Measurements from ENCODE around the gene PCARE. TPM values are rescaled to one million over a fixed set of nuclear protein-coding genes. Genes with fewer than 3 reads are reported as not detected.
A peak's percentile ranks its signal among the peaks of the same experiment; 100 is the strongest.

The PCARE gene
- total and polyA plus RNA-seq, 4 donors = 0.01 to 0.09 (median 0.04) TPM; not detected in 1

GRCh38 chr2:29119211-29119610 lies 44.9 kb upstream of the PCARE start:
- Histone ChIP-seq H3K27ac (ENCODE audit: low read depth in 1 of 2, low read length in 1 of 2) (no peak overlapping the region), H3K9ac (ENCODE audit: insufficient read depth in 1 of 2, low read length in 2 of 2) (no peak overlapping the region), H3K9me3 (ENCODE audit: control insufficient read depth in 4 of 4, insufficient read depth in 3 of 4, low read length in 3 of 4) (no peaks in the 10 kb centered on the region), H3K27me3 (ENCODE audit: control insufficient read depth in 3 of 3, insufficient read depth in 3 of 3, low read length in 2 of 3) (peaks cover 0 to 8% (median 0%) of the 10 kb centered on the region in 3 donors), H3K4me1 (ENCODE audit: control insufficient read depth in 5 of 5, insufficient read depth in 5 of 5, low read length in 5 of 5) (peaks cover 0 to 16% (median 7%) of the 10 kb centered on the region in 5 donors), H3K36me3 (ENCODE audit: control insufficient read depth in 4 of 4, insufficient read depth in 4 of 4, low read length in 4 of 4) (peaks cover 0 to 4% (median 0%) of the 10 kb centered on the region in 4 donors), H3K4me3 (no peak overlapping the region)
- TF ChIP-seq, protein P1, sequence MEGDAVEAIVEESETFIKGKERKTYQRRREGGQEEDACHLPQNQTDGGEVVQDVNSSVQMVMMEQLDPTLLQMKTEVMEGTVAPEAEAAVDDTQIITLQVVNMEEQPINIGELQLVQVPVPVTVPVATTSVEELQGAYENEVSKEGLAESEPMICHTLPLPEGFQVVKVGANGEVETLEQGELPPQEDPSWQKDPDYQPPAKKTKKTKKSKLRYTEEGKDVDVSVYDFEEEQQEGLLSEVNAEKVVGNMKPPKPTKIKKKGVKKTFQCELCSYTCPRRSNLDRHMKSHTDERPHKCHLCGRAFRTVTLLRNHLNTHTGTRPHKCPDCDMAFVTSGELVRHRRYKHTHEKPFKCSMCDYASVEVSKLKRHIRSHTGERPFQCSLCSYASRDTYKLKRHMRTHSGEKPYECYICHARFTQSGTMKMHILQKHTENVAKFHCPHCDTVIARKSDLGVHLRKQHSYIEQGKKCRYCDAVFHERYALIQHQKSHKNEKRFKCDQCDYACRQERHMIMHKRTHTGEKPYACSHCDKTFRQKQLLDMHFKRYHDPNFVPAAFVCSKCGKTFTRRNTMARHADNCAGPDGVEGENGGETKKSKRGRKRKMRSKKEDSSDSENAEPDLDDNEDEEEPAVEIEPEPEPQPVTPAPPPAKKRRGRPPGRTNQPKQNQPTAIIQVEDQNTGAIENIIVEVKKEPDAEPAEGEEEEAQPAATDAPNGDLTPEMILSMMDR (IDR thresholded peaks at IDR 0.05; ENCODE audit: control extremely low read depth, extremely low read depth) = no peak
- WGBS, 2 donors = 46 to 56% methylated on average over 4 of the region's 4 CpGs
- DNase-seq (no peak), ATAC-seq (ENCODE audit: insufficient read depth, low FRiP score) (no peak)

DNA sequence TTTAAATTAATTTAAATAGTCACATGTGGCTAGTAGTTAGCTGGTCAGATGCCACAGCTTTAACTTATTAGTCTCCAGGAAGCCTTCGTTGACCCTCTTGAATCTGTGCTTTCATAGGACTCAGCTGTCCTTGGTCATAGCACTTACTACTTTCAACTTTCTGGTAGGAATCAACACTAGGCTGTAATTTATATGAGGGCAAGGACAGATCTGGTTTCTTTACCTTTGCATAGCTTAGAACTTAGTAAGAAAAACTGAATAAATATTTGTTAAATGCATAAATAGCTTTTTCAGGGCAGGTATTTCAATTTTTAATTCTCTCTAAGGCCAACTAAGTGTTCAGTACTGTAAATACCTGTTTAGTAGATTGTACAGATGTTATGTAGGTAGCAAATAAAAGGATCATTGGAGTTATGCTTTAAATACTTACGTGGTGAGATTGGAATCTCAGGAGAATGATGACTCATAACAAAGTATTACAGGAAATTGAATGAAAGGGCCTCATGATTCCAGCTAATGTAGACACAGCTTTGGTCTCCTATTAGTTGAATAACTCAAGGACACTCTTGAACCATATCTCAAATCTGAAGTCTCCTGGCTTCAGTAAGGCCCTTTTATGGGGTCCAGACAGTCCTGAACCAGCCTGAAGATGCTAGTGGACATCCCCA lies 43.4 kb upstream of the PCARE start:
- WGBS, 2 donors = 63 to 73% methylated on average over 2 of the region's 2 CpGs
- Histone ChIP-seq H3K9me3 (ENCODE audit: control insufficient read depth in 4 of 4, insufficient read depth in 3 of 4, low read length in 3 of 4) (no peaks in the 10 kb centered on the region), H3K36me3 (ENCODE audit: control insufficient read depth in 4 of 4, insufficient read depth in 4 of 4, low read length in 4 of 4) (no peaks in the 10 kb centered on the region), H3K27ac (ENCODE audit: low read depth in 1 of 2, low read length in 1 of 2) (peak overlapping the region in 1 of 2 donors; percentile 69), H3K27me3 (ENCODE audit: control insufficient read depth in 3 of 3, insufficient read depth in 3 of 3, low read length in 2 of 3) (peaks cover 0 to 12% (median 0%) of the 10 kb centered on the region in 3 donors), H3K4me3 (no peak overlapping the region), H3K9ac (ENCODE audit: insufficient read depth in 1 of 2, low read length in 2 of 2) (no peak overlapping the region), H3K4me1 (ENCODE audit: control insufficient read depth in 5 of 5, insufficient read depth in 5 of 5, low read length in 5 of 5) (peaks cover 0 to 13% (median 7%) of the 10 kb centered on the region in 5 donors)
- DNase-seq = peak in 2 of 3 donors; percentile 41 to 60
- TF ChIP-seq, protein P1 (IDR thresholded peaks at IDR 0.05; ENCODE audit: control extremely low read depth, extremely low read depth) = no peak
- no peak for ATAC-seq (ENCODE audit: insufficient read depth, low FRiP score)

DNA sequence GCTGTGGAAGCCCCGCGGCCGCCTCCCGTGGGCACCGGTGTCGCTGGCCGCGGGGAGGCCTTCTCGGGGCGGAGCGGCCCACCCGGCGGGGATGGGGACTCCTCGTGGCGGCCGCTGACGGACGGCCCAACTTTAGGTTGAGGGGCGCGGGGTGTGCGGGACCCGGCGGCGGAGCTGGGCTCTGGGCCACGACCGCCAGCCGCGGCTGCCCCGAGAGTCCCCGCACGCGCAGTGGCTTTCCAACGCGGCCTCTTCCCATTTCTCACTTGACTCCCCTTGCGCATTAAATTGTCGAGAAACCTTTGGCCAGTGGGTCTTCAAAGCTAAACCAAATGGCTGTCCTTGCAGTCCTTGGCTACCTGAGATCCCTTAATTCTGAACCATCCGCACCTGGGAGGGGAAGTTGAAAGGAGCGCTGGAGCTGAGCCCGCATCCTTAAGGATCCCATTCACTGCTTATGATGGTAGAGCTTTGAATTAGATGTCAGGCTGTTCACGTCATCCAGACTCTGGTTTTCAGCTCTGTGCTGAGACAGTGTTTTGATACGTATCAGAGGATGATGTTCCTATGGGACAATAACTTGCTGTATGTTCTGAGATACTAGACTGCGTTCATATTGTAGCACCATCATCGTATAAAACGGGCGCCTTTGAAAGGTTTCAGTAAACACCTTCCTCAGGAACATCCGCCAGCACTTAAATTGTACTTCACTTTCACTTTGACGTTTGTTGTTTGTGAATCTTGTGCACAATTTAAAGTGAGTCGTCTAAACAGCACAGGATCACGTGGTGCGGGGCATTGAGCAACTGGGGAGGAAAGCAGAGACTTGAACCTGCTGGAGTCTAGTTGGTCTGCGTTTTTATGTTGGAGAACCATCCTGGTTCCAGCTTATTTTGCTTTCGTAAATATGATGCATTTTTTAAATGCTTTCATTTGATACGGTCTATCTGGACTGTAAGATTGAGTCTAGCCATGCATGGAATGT lies 41.8 kb upstream of the PCARE start:
- Histone ChIP-seq H3K36me3 (ENCODE audit: control insufficient read depth in 4 of 4, insufficient read depth in 4 of 4, low read length in 4 of 4) (no peaks in the 10 kb centered on the region), H3K9me3 (ENCODE audit: control insufficient read depth in 4 of 4, insufficient read depth in 3 of 4, low read length in 3 of 4) (no peaks in the 10 kb centered on the region), H3K27ac (ENCODE audit: low read depth in 1 of 2, low read length in 1 of 2) (peak overlapping the region; percentile 93 to 96), H3K4me3 (peak overlapping the region; percentile 40), H3K9ac (ENCODE audit: insufficient read depth in 1 of 2, low read length in 2 of 2) (peak overlapping the region; percentile 64 to 82), H3K27me3 (ENCODE audit: control insufficient read depth in 3 of 3, insufficient read depth in 3 of 3, low read length in 2 of 3) (peaks cover 0 to 12% (median 0%) of the 10 kb centered on the region in 3 donors), H3K4me1 (ENCODE audit: control insufficient read depth in 5 of 5, insufficient read depth in 5 of 5, low read length in 5 of 5) (peaks cover 0 to 13% (median 7%) of the 10 kb centered on the region in 5 donors)
- ATAC-seq (ENCODE audit: insufficient read depth, low FRiP score) (peak; percentile 23), DNase-seq (peak; percentile 25 to 44 (median 43))
- TF ChIP-seq, protein P1 (IDR thresholded peaks at IDR 0.05; ENCODE audit: control extremely low read depth, extremely low read depth) = no peak
- WGBS, 2 donors = 4 to 5% methylated on average over 49 to 53 of the region's 53 CpGs

All from lung (tissue), 12 donors.